Right lobe of liver (tissue), 6 donors: Measurements from ENCODE around the gene NOS1AP. TPM values are rescaled to one million over a fixed set of nuclear protein-coding genes. Genes with fewer than 3 reads are reported as not detected.

Source experiments
- ATAC-seq, 4 donors: fragments of 200-7000 bp; cut with Tn5 transposase; one replicate each; pipeline ENCODE4 v1.9.1; 2020; ENCODE audit warnings: mild to moderate bottlenecking in 4 of 4, moderate library complexity in 4 of 4
- DNase-seq, 3 donors: peaks; one replicate each; pipeline ENCODE4 v3.0.0-alpha.2; 2020
- H3K27ac ChIP-seq, 3 donors: fragments of 200-600 bp; one replicate each; pipeline ENCODE4 v1.8.0; 2022
- H3K27me3 ChIP-seq, 2 donors: fragments of 200-600 bp; one replicate each; pipeline ENCODE4 v1.8.0; 2022
- H3K36me3 ChIP-seq, 4 donors: fragments of 200-600 bp; sonication (generic) in 1 of 4; one replicate each; pipeline versions ENCODE4 v1.5.1 to v1.8.0; 2017 to 2022; ENCODE audit warnings: control low read depth in 1 of 4
- H3K4me1 ChIP-seq, 4 donors: fragments of 200-600 bp; sonication (generic) in 1 of 4; one replicate each; pipeline versions ENCODE4 v1.5.1 to v1.8.0; 2017 to 2022; ENCODE audit warnings: control low read depth in 1 of 4
- H3K4me3 ChIP-seq, 3 donors: fragments of 200-600 bp; one replicate each; pipeline ENCODE4 v1.8.0; 2022
- H3K9me3 ChIP-seq, 4 donors: fragments of 200-600 bp; sonication (generic) in 1 of 4; one replicate each; pipeline versions ENCODE4 v1.5.1 to v1.8.0; 2017 to 2022; ENCODE audit warnings: control low read depth in 1 of 4
- CTCF ChIP-seq, 4 donors: fragments of 200-600 bp in 3 of 4; fragments of 450-650 bp in 1 of 4; IDR thresholded peaks; one replicate each; pipeline versions ENCODE4 v1.5.1 to v1.8.0; 2016 to 2022; ENCODE audit warnings: antibody characterized with exemption in 4 of 4, mild to moderate bottlenecking in 2 of 4
- POLR2A ChIP-seq: fragments of 450-650 bp; IDR thresholded peaks from one replicate; pipeline ENCODE4 v1.6.1; 2017; ENCODE audit warnings: antibody characterized with exemption, mild to moderate bottlenecking
- WGBS: methylation state at CpG from one replicate; pipeline ENCODE4 v1.1.6; 2018; ENCODE audit warnings: low coverage, low lambda C conversion rate; ENCODE audit not compliant: insufficient coverage; ENCODE audit errors: missing lambda C conversion rate; 5-methylcytosine and 5-hydroxymethylcytosine counted together
- intact Hi-C, 2 donors: fragments of 100-400 bp; cut with DNase I; formaldehyde crosslinking; loops; one replicate each; pipeline versions ENCODE4 v1.11.2 to v1.14.1; 2022
- total RNA-seq, 6 experiments: library from RNA; depleted of rRNA in 2 of 6; stranded (reverse); fragments of >200 nt in 2 of 6; fragmentation: NEBNext Ultra II Directional in 3 of 6; extraction: Animal tissue kit (Norgen Biotek cat#: 25700) in 3 of 6; gene quantifications; one replicate each; pipeline versions ENCODE4 v1.1.0 to v1.2.4, GENCODE V29; 2016 to 2023
- donor health status: DM: no; HTN: yes; CAD: no.
- donor health status: DM: no; HTN: no; CAD: no.
- donor health status: DM: no; HTN: no; CAD: no.
- donor health status: DM: no; HTN: yes; CAD: no.
- donor health status: DM: no; HTN: yes; CAD: no.

Gene NOS1AP
- total RNA-seq, 6 experiments from 2014 or later = 4.7 to 24.8 (median 11.6) TPM

GRCh38 chr1:162207862-162208261 lies 138.4 kb downstream of the NOS1AP start:
- intact Hi-C loops = loop anchor here in 1 of 2 donors (10.0 kb wide), 1 partner anchor 53 kb away; no protein-coding TSS in a partner anchor
- Histone ChIP-seq H3K4me1 (peaks cover 0 to 71% (median 18%) of the 10 kb centered on the region in 4 donors), H3K9me3 (no peaks in the 10 kb centered on the region), H3K27me3 (no peaks in the 10 kb centered on the region), H3K27ac (no peak overlapping the region), H3K36me3 (no peaks in the 10 kb centered on the region), H3K4me3 (no peak overlapping the region)
- 88% methylated on average over 1 of the region's 3 CpGs for WGBS
- TF ChIP-seq POLR2A (no peak), CTCF (IDR thresholded peaks at IDR 0.05) (no peak)
- DNase-seq (no peak), ATAC-seq (no peak)

- no peaks in the 10 kb centered on the region for H3K9me3 ChIP-seq
- H3K4me3 ChIP-seq = no peak overlapping the region
- no peak for TF ChIP-seq CTCF (IDR thresholded peaks at IDR 0.05)
- no peak for TF ChIP-seq POLR2A
- peaks cover 0 to 66% (median 23%) of the 10 kb centered on the region in 4 donors for H3K4me1 ChIP-seq
- no peaks in the 10 kb centered on the region for H3K27me3 ChIP-seq
- 71% methylated on average over 4 of the region's 6 CpGs for WGBS
- H3K27ac ChIP-seq = no peak overlapping the region
- no peaks in the 10 kb centered on the region for H3K36me3 ChIP-seq
- DNase-seq (no peak), ATAC-seq (no peak)
- intact Hi-C loops = no loop called here
Measured at GRCh38 chr1:162210196-162210595, 140.7 kb downstream of the NOS1AP start.

- ATAC-seq (peak; percentile 72 to 85 (median 78)), DNase-seq (peak; percentile 44 to 83 (median 80))
- TF ChIP-seq CTCF (IDR thresholded peaks at IDR 0.05) (no peak), POLR2A (no peak)
- Histone ChIP-seq H3K27ac (peak overlapping the region; percentile 24 to 82 (median 72)), H3K27me3 (no peaks in the 10 kb centered on the region), H3K36me3 (no peaks in the 10 kb centered on the region), H3K9me3 (no peaks in the 10 kb centered on the region), H3K4me3 (no peak overlapping the region), H3K4me1 (peaks cover 0 to 43% (median 17%) of the 10 kb centered on the region in 4 donors)
- intact Hi-C loops = no loop called here
- WGBS = 23% methylated on average over 4 of the region's 7 CpGs
Measured at GRCh38 chr1:162212713-162213112, 143.2 kb downstream of the NOS1AP start.

- Histone ChIP-seq H3K27ac (peak overlapping the region; percentile 24 to 82 (median 72)), H3K27me3 (no peaks in the 10 kb centered on the region), H3K4me3 (peak overlapping the region in 2 of 3 donors; percentile 8 to 9), H3K36me3 (no peaks in the 10 kb centered on the region), H3K4me1 (peaks cover 0 to 36% (median 17%) of the 10 kb centered on the region in 4 donors), H3K9me3 (no peaks in the 10 kb centered on the region)
- no peak for TF ChIP-seq POLR2A
- TF ChIP-seq CTCF (IDR thresholded peaks at IDR 0.05) = no peak
- ATAC-seq (peak; percentile 83 to 91 (median 86)), DNase-seq (peak; percentile 79 to 94 (median 90))
- WGBS = 15% methylated on average over 5 of the region's 7 CpGs
- intact Hi-C loops = no loop called here
Measured at GRCh38 chr1:162213281-162213912, 143.9 kb downstream of the NOS1AP start.
